ENCODE results near the gene USP34.
"Not testable (repeated sequence)": the region's sequence is repeated elsewhere in the genome, so short reads cannot be mapped to it uniquely, and the experiment has no call there.

USP34 gene

DNA sequence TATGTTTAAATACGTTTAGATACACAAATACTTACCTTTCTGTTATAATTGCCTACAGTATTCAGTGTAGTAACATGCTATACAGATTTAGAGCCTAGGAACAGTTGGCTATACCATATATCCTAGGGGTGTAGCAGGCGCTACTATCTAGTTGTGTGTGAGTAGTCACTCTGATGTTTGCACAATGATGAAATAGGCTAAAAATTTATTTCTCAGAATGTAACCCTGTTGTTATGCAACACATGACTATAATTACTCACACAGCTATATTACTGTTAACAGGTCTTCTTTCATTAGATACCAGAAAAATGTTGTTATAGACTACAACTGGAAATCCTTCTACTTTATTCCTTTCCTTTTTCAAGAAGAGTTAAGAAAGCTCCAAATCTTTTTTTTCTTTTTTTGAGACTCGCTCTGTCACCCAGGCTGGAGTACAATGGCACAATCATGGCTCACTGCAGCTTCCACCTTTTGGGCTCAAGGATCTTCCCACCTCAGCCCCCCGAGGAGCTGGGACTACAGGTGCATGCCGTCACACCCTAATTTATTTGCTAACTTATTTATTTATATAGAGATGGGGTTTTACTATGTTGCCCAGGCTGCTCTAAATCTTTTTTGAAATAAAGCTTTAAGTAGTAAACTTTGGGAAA is 260.4 kb downstream of the USP34 start:
- Histone ChIP-seq H3K36me3 (ENCODE audit: control insufficient read depth in 2 of 2, insufficient read depth in 2 of 2, low read length in 2 of 2) (peaks cover 30 to 53% of the 10 kb centered on the region in 2 donors), H3K4me3 (ENCODE audit: low read length in 2 of 2) (no peak overlapping the region), H3K9me3 (ENCODE audit: control insufficient read depth in 2 of 2, low read length in 2 of 2) (no peaks in the 10 kb centered on the region), H3K4me1 (ENCODE audit: control insufficient read depth in 2 of 2, insufficient read depth in 2 of 2, low read length in 2 of 2) (peaks cover 0 to 9% of the 10 kb centered on the region in 2 donors), H3K27ac (ENCODE audit: low read depth in 2 of 2, low read length in 2 of 2) (no peak overlapping the region), H3K27me3 (ENCODE audit: control insufficient read depth in 2 of 2, insufficient read depth in 2 of 2, low read length in 2 of 2) (no peaks in the 10 kb centered on the region), H3K9ac (ENCODE audit: low read depth in 1 of 2, low read length in 2 of 2) (no peak overlapping the region)

DNA sequence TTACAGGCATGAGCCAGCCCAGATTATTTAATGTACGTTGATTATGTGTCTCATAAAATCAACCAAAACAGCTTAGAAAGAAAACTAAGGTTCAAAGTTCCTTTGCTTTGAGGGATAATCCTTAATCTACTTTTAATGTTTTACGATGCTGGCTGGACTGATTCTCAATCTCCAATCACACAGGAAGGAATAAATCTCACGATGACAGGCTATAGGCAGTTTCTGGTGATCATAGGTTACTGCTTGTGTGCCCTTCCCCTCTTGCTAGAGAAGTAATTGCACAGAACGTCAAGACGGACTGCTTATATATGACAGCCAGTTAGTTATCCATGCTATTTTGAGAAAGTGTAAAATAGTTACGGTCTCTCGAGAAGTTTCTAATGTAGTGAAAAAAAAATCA is 265.8 kb downstream of the USP34 start:
- Histone ChIP-seq H3K27ac (ENCODE audit: low read depth in 2 of 2, low read length in 2 of 2) (peak overlapping the region; percentile 5 to 10), H3K4me3 (ENCODE audit: low read length in 2 of 2) (no peak overlapping the region), H3K9me3 (ENCODE audit: control insufficient read depth in 2 of 2, low read length in 2 of 2) (no peaks in the 10 kb centered on the region), H3K9ac (ENCODE audit: low read depth in 1 of 2, low read length in 2 of 2) (no peak overlapping the region), H3K4me1 (ENCODE audit: control insufficient read depth in 2 of 2, insufficient read depth in 2 of 2, low read length in 2 of 2) (peaks cover 2 to 9% of the 10 kb centered on the region in 2 donors), H3K27me3 (ENCODE audit: control insufficient read depth in 2 of 2, insufficient read depth in 2 of 2, low read length in 2 of 2) (no peaks in the 10 kb centered on the region), H3K36me3 (ENCODE audit: control insufficient read depth in 2 of 2, insufficient read depth in 2 of 2, low read length in 2 of 2) (peaks cover 26 to 56% of the 10 kb centered on the region in 2 donors)

DNA sequence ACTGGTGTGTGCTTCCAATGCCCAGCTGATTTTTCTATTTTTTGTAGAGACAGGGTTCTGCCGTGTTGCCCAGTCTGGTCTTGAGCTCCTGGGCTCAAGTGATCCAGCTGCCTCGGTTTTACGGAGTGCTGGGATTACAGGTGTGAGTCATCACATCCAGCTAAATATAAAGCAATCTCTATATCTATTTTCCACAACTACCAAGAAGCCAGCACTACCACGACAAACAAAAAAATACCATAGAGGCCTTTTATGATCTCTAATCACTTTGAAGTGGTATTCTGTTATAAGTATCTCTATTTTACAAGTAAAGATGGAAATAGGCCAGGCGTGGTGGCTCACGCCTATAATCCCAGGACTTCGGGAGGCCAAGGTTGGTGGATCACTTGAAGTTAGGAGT is 274.2 kb downstream of the USP34 start:
- no peak overlapping the region for H3K4me3 ChIP-seq (ENCODE audit: low read length in 2 of 2)
- no peaks in the 10 kb centered on the region for H3K9me3 ChIP-seq (ENCODE audit: control insufficient read depth in 2 of 2, low read length in 2 of 2)
- H3K27ac ChIP-seq (ENCODE audit: low read depth in 2 of 2, low read length in 2 of 2) = no peak overlapping the region
- peaks cover 0 to 4% of the 10 kb centered on the region in 2 donors for H3K4me1 ChIP-seq (ENCODE audit: control insufficient read depth in 2 of 2, insufficient read depth in 2 of 2, low read length in 2 of 2)
- H3K9ac ChIP-seq (ENCODE audit: low read depth in 1 of 2, low read length in 2 of 2) = no peak overlapping the region
- peaks cover 14 to 23% of the 10 kb centered on the region in 2 donors for H3K36me3 ChIP-seq (ENCODE audit: control insufficient read depth in 2 of 2, insufficient read depth in 2 of 2, low read length in 2 of 2)
- H3K27me3 ChIP-seq (ENCODE audit: control insufficient read depth in 2 of 2, insufficient read depth in 2 of 2, low read length in 2 of 2) = no peaks in the 10 kb centered on the region

DNA sequence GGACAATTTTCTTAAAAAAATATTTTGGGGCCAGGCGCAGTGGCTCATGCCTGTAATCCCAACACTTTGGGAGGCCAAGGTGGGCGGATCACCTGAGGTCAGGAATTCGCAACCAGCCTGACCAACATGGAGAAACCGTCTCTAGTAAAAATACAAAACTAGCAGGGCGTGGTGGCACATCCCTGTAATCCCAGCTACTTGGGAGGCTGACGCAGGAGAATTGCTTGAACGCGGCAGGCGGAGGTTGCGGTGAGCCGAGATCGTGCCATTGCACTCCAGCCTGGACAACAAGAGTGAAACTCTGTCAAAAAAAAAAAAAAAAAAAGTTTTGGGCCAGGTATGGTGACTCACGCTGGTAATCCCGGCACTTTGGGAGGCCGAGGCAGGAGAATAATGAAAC is 276.2 kb downstream of the USP34 start:
- not testable (repeated sequence) for H3K27ac ChIP-seq (ENCODE audit: low read depth in 2 of 2, low read length in 2 of 2); H3K4me3 ChIP-seq (ENCODE audit: low read length in 2 of 2); H3K9me3 ChIP-seq (ENCODE audit: control insufficient read depth in 2 of 2, low read length in 2 of 2); H3K27me3 ChIP-seq (ENCODE audit: control insufficient read depth in 2 of 2, insufficient read depth in 2 of 2, low read length in 2 of 2); H3K4me1 ChIP-seq (ENCODE audit: control insufficient read depth in 2 of 2, insufficient read depth in 2 of 2, low read length in 2 of 2); H3K9ac ChIP-seq (ENCODE audit: low read depth in 1 of 2, low read length in 2 of 2)
- H3K36me3 ChIP-seq (ENCODE audit: control insufficient read depth in 2 of 2, insufficient read depth in 2 of 2, low read length in 2 of 2) = peaks cover 23 to 34% of the 10 kb centered on the region in 2 donors

DNA sequence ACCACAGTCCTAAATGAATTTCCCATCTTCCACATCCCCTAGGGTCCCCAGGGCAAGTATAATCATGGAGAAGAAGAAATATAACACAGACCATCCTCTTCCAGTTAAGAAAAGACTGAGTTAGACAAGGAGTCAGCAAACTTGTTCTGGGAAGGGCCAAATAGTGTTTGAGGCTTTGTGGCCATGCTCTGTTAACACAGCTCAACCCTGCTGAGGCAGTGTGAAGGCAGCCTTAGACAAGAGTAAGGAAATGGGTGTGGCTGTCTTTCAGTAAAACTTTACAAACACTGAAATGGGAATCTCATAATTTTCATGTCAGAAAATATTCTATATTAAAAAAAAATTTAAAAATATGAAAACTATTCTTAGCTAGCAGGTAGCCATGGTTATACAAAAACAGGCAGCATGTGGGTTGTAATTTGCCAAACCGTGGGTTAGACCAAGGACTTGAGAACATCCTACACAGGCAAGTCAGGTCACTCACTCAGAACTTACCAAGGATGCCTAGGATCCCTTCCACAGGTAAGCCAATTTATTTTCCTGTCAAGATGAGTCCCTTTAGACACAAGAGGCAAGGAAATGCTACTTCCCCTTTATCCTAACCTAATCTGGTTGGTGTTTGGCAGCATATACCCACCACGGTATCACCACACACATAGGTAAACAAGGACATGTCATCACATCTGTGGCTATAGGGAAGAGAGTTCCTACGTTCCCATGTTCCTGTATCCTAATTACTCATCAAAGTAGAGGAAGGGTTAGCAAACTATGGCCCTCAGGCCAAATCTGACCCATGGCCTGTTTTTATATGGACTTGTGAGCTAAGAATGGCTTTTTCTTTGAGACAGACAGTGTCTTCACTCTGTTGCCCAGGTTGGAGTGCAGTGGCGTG is 277.0 kb downstream of the USP34 start:
- peaks cover 28 to 32% of the 10 kb centered on the region in 2 donors for H3K36me3 ChIP-seq (ENCODE audit: control insufficient read depth in 2 of 2, insufficient read depth in 2 of 2, low read length in 2 of 2)
- no peak overlapping the region for H3K4me3 ChIP-seq (ENCODE audit: low read length in 2 of 2)
- no peak overlapping the region for H3K9ac ChIP-seq (ENCODE audit: low read depth in 1 of 2, low read length in 2 of 2)
- no peaks in the 10 kb centered on the region for H3K9me3 ChIP-seq (ENCODE audit: control insufficient read depth in 2 of 2, low read length in 2 of 2)
- H3K27ac ChIP-seq (ENCODE audit: low read depth in 2 of 2, low read length in 2 of 2) = peak overlapping the region in 1 of 2 donors; percentile 21
- H3K27me3 ChIP-seq (ENCODE audit: control insufficient read depth in 2 of 2, insufficient read depth in 2 of 2, low read length in 2 of 2) = no peaks in the 10 kb centered on the region
- H3K4me1 ChIP-seq (ENCODE audit: control insufficient read depth in 2 of 2, insufficient read depth in 2 of 2, low read length in 2 of 2) = peaks cover 0 to 4% of the 10 kb centered on the region in 2 donors

DNA sequence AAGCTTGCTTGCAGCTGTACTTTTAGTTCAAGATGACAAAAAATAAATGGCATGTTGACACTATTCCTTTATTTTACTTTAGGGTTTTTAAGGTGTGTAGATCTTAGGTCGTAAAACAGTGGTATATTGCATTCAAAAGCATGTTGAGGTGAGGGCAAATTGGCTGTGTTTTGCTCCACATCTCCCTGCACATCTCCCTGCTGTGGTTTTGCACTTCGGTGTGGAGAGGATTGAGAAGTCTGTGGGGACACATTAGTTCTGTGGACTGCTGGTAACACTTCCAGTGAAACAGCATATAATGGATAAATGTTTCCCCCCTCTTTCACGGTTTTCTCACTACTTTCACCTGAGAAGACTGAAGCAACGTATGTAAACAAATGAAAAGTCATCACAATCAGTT is 283.8 kb downstream of the USP34 start:
- Histone ChIP-seq H3K4me3 (ENCODE audit: low read length in 2 of 2) (no peak overlapping the region), H3K36me3 (ENCODE audit: control insufficient read depth in 2 of 2, insufficient read depth in 2 of 2, low read length in 2 of 2) (peaks cover 79 to 88% of the 10 kb centered on the region in 2 donors)

DNA sequence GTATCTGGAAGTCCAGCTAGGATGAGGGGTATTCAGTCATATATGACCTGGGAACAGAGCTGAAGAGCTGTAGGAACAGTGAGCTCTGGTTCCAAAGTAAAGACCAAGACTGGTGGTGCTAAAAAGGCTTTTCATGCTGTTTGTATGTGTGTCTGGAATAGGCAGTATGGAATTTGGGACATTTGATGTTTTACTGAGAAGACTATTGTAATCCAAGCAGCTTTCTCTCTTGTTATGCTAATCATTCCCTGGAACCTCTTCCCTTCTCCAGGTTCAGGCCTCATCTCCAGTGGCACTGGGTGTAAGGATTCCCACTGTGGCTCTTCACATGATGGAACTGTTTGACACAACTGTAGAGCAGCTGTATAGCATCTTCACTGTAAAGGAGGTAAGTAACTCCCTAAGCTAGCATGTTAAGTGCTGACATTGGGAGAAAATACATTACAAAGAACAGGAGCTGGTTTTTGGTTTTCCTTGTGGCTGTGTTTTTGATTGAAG is 285.6 kb downstream of the USP34 start:
- peaks cover 0 to 8% of the 10 kb centered on the region in 2 donors for H3K4me1 ChIP-seq (ENCODE audit: control insufficient read depth in 2 of 2, insufficient read depth in 2 of 2, low read length in 2 of 2)
- H3K4me3 ChIP-seq (ENCODE audit: low read length in 2 of 2) = no peak overlapping the region
- H3K27ac ChIP-seq (ENCODE audit: low read depth in 2 of 2, low read length in 2 of 2) = no peak overlapping the region
- no peaks in the 10 kb centered on the region for H3K9me3 ChIP-seq (ENCODE audit: control insufficient read depth in 2 of 2, low read length in 2 of 2)
- H3K27me3 ChIP-seq (ENCODE audit: control insufficient read depth in 2 of 2, insufficient read depth in 2 of 2, low read length in 2 of 2) = no peaks in the 10 kb centered on the region
- H3K36me3 ChIP-seq (ENCODE audit: control insufficient read depth in 2 of 2, insufficient read depth in 2 of 2, low read length in 2 of 2) = peaks cover 86 to 88% of the 10 kb centered on the region in 2 donors
- no peak overlapping the region for H3K9ac ChIP-seq (ENCODE audit: low read depth in 1 of 2, low read length in 2 of 2)

More for the DNA sequence above, 283.8 kb downstream of the USP34 start:
- H3K4me1 ChIP-seq (ENCODE audit: control insufficient read depth in 2 of 2, insufficient read depth in 2 of 2, low read length in 2 of 2) = no peaks in the 10 kb centered on the region
- no peak overlapping the region for H3K27ac ChIP-seq (ENCODE audit: low read depth in 2 of 2, low read length in 2 of 2)
- no peaks in the 10 kb centered on the region for H3K9me3 ChIP-seq (ENCODE audit: control insufficient read depth in 2 of 2, low read length in 2 of 2)
- no peak overlapping the region for H3K9ac ChIP-seq (ENCODE audit: low read depth in 1 of 2, low read length in 2 of 2)
- no peaks in the 10 kb centered on the region for H3K27me3 ChIP-seq (ENCODE audit: control insufficient read depth in 2 of 2, insufficient read depth in 2 of 2, low read length in 2 of 2)

DNA sequence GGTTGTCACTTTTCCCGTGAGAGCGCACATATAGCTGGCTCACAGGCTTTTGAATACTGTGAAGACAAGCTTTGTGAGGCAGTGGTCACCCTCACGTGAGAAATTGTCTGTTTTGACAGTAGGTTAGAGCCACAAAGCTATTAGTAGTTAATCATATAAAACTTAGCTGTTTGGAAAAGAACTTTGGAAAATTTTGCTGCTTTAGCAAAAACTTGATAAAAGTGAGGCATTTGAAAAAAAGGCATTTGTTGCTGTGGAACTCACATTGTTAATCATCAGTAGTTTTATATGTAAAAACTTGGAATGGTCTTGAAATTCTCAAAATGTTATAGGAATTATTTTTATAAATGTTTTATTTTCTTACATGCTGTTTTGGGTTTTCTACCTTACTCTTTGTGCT is 286.6 kb downstream of the USP34 start:
- Histone ChIP-seq H3K27me3 (ENCODE audit: control insufficient read depth in 2 of 2, insufficient read depth in 2 of 2, low read length in 2 of 2) (no peaks in the 10 kb centered on the region), H3K4me1 (ENCODE audit: control insufficient read depth in 2 of 2, insufficient read depth in 2 of 2, low read length in 2 of 2) (peaks cover 4 to 15% of the 10 kb centered on the region in 2 donors), H3K27ac (ENCODE audit: low read depth in 2 of 2, low read length in 2 of 2) (no peak overlapping the region), H3K4me3 (ENCODE audit: low read length in 2 of 2) (no peak overlapping the region), H3K36me3 (ENCODE audit: control insufficient read depth in 2 of 2, insufficient read depth in 2 of 2, low read length in 2 of 2) (peaks cover 76 to 82% of the 10 kb centered on the region in 2 donors), H3K9me3 (ENCODE audit: control insufficient read depth in 2 of 2, low read length in 2 of 2) (no peaks in the 10 kb centered on the region), H3K9ac (ENCODE audit: low read depth in 1 of 2, low read length in 2 of 2) (no peak overlapping the region)

DNA sequence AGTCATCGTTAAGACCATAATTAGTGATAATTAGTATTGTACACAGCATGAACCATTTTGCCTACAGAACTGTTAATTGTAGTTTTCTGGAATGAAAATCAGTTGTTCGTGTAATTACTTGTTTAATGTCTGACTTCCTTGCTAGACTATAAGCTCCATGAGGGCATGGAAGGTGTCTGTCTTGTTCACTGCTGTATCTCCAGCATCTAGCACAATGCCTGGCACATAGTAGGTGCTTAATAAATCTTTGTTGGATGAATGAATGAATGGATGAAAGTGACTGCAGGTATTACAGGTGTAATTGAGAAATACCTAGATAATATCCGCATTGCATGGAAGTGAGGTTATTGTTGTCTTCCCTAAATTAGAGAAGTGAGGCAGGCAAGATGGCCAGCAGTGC is 287.1 kb downstream of the USP34 start:
- Histone ChIP-seq H3K27ac (ENCODE audit: low read depth in 2 of 2, low read length in 2 of 2) (no peak overlapping the region), H3K9me3 (ENCODE audit: control insufficient read depth in 2 of 2, low read length in 2 of 2) (no peaks in the 10 kb centered on the region), H3K36me3 (ENCODE audit: control insufficient read depth in 2 of 2, insufficient read depth in 2 of 2, low read length in 2 of 2) (peaks cover 75 to 82% of the 10 kb centered on the region in 2 donors), H3K4me1 (ENCODE audit: control insufficient read depth in 2 of 2, insufficient read depth in 2 of 2, low read length in 2 of 2) (peaks cover 4 to 19% of the 10 kb centered on the region in 2 donors), H3K27me3 (ENCODE audit: control insufficient read depth in 2 of 2, insufficient read depth in 2 of 2, low read length in 2 of 2) (no peaks in the 10 kb centered on the region), H3K9ac (ENCODE audit: low read depth in 1 of 2, low read length in 2 of 2) (no peak overlapping the region), H3K4me3 (ENCODE audit: low read length in 2 of 2) (no peak overlapping the region)

DNA sequence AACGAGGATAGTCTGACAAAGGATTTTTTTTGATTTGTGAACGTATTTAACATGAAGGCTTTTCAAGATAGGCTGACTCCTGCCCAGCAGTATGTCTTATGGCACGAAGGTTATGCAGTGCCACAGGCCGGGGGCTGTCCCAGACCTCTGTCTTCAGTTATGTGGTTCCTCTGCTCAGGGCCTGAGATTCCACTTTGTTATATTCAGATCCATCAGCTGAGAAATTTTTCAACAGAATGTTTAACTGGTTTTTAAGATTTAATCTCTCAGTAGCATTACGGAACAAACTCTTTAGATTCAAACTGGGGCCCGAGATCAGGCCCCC is 288.9 kb downstream of the USP34 start:
- Histone ChIP-seq H3K27me3 (ENCODE audit: control insufficient read depth in 2 of 2, insufficient read depth in 2 of 2, low read length in 2 of 2) (no peaks in the 10 kb centered on the region), H3K36me3 (ENCODE audit: control insufficient read depth in 2 of 2, insufficient read depth in 2 of 2, low read length in 2 of 2) (peaks cover 59 to 64% of the 10 kb centered on the region in 2 donors), H3K9ac (ENCODE audit: low read depth in 1 of 2, low read length in 2 of 2) (no peak overlapping the region), H3K27ac (ENCODE audit: low read depth in 2 of 2, low read length in 2 of 2) (no peak overlapping the region), H3K4me1 (ENCODE audit: control insufficient read depth in 2 of 2, insufficient read depth in 2 of 2, low read length in 2 of 2) (peaks cover 13 to 29% of the 10 kb centered on the region in 2 donors), H3K4me3 (ENCODE audit: low read length in 2 of 2) (no peak overlapping the region), H3K9me3 (ENCODE audit: control insufficient read depth in 2 of 2, low read length in 2 of 2) (no peaks in the 10 kb centered on the region)
